SK-N-SH (cell line): Measurements from ENCODE around the gene COBL. TPM values are rescaled to one million over a fixed set of nuclear protein-coding genes. Genes with fewer than 3 reads are reported as not detected.

Experiments used
- CTCF ChIA-PET: fragments of 300-600, 350-600 bp; formaldehyde crosslinking; extraction: SDS; loops from one replicate; lab custom pipeline; 2021; lab: Yijun Ruan, JAX
- POLR2A ChIA-PET: fragments of 350-600 bp; sonication (Branson Sonifier 250); formaldehyde crosslinking; extraction: SDS; loops from one replicate; lab custom pipeline; 2020; ENCODE audit warnings: antibody characterized with exemption, inconsistent platforms; lab: Yijun Ruan, JAX
- DNase-seq: peaks from one replicate; pipeline ENCODE4 v3.0.0; 2012
- H2AFZ ChIP-seq: fragments of 200-600 bp; sonication (generic); 2 replicates; pipeline ENCODE4 v1.8.1; 2016; ENCODE audit warnings: antibody characterized with exemption, mild to moderate bottlenecking, low read depth
- H3F3A ChIP-seq: fragments of 200-600 bp; sonication (generic); replicated peaks from 2 replicates; pipeline ENCODE3; 2016; ENCODE audit warnings: antibody characterized with exemption, mild to moderate bottlenecking; ENCODE audit not compliant: insufficient read depth
- H3K27ac ChIP-seq, 2 experiments: fragments of 200-500 bp in 1 of 2; fragments of 200-600 bp in 1 of 2; sonication (Bioruptor generic) in 1 of 2; sonication (generic), shearing (Covaris generic) in 1 of 2; 2 replicates each; pipeline versions ENCODE4 v1.5.1 to v1.6.1; 2014 to 2016; ENCODE audit warnings: low read depth in 2 of 2, inconsistent platforms in 1 of 2, low read length in 1 of 2, mild to moderate bottlenecking in 1 of 2, mixed read lengths in 1 of 2
- H3K27me3 ChIP-seq: fragments of 200-600 bp; sonication (generic), shearing (Covaris generic); 2 replicates; pipeline ENCODE4 v1.6.1; 2016; ENCODE audit warnings: mixed run types; ENCODE audit not compliant: insufficient read depth
- H3K36me3 ChIP-seq, 2 experiments: fragments of 200-500 bp in 1 of 2; fragments of 200-600 bp in 1 of 2; sonication (Bioruptor generic) in 1 of 2; sonication (generic) in 1 of 2; replicated peaks in 1 of 2; 2 replicates each; pipeline versions ENCODE3 to v1.5.1; 2014 to 2016; ENCODE audit warnings: low read length in 1 of 2, mild to moderate bottlenecking in 1 of 2; ENCODE audit not compliant: insufficient read depth in 2 of 2, control insufficient read depth in 1 of 2
- H3K4me1 ChIP-seq, 2 experiments: fragments of 200-500 bp in 1 of 2; fragments of 200-600 bp in 1 of 2; sonication (Bioruptor generic) in 1 of 2; sonication (generic), shearing (Covaris generic) in 1 of 2; 2 replicates each; pipeline versions ENCODE4 v1.5.1 to v1.6.1; 2014 to 2016; ENCODE audit warnings: low read depth in 1 of 2, low read length in 1 of 2, mixed run types in 1 of 2; ENCODE audit not compliant: insufficient read depth in 2 of 2, control insufficient read depth in 1 of 2
- H3K4me2 ChIP-seq: fragments of 200-600 bp; sonication (generic), shearing (Covaris generic); 2 replicates; pipeline ENCODE4 v1.6.1; 2017; ENCODE audit warnings: mixed run types
- H3K4me3 ChIP-seq, 2 experiments: fragments of 200-500 bp in 1 of 2; fragments of 200-600 bp in 1 of 2; sonication (Bioruptor generic) in 1 of 2; sonication (generic), shearing (Covaris generic) in 1 of 2; 2 replicates each; pipeline versions ENCODE4 v1.5.1 to v1.8.1; 2014 to 2016; ENCODE audit warnings: low read depth in 2 of 2, inconsistent platforms in 1 of 2, low read length in 1 of 2, mild to moderate bottlenecking in 1 of 2, mixed read lengths in 1 of 2, moderate library complexity in 1 of 2
- H3K79me2 ChIP-seq: fragments of 200-600 bp; sonication (generic); 2 replicates; pipeline ENCODE4 v1.8.1; 2017; ENCODE audit warnings: mild to moderate bottlenecking; ENCODE audit not compliant: insufficient read depth
- H3K9ac ChIP-seq: fragments of 200-600 bp; sonication (generic); 2 replicates; pipeline ENCODE4 v1.6.1; 2017; ENCODE audit warnings: mixed run types
- H3K9me2 ChIP-seq: fragments of 200-600 bp; sonication (generic); 2 replicates; pipeline ENCODE4 v1.6.1; 2017; ENCODE audit warnings: mixed run types
- H3K9me3 ChIP-seq: fragments of 200-600 bp; sonication (generic); 2 replicates; pipeline ENCODE4 v1.6.1; 2017; ENCODE audit warnings: mixed run types, mild to moderate bottlenecking, moderate library complexity
- H4K20me1 ChIP-seq: fragments of 200-600 bp; sonication (generic); 2 replicates; pipeline ENCODE4 v1.6.1; 2017; ENCODE audit warnings: mild to moderate bottlenecking, mixed run types; ENCODE audit not compliant: insufficient read depth
- CHD2 ChIP-seq: fragments of 150-350 bp; IDR thresholded peaks from 2 replicates; pipeline ENCODE4 v1.6.1; 2018; ENCODE audit warnings: low read length; ENCODE audit not compliant: partially characterized antibody
- FOSL2 ChIP-seq: IDR thresholded peaks from 2 replicates; pipeline ENCODE4 v1.4.0; 2012; ENCODE audit warnings: low read depth, mild to moderate bottlenecking, moderate library complexity, borderline replicate concordance
- FOXJ3 ChIP-seq: sonication (generic); formaldehyde crosslinking; IDR thresholded peaks from 2 replicates; pipeline ENCODE4 v1.5.1; 2020; ENCODE audit warnings: mild to moderate bottlenecking, missing genetic modification reagents
- FOXM1 ChIP-seq: IDR thresholded peaks from 2 replicates; pipeline ENCODE4 v1.4.0; 2012; ENCODE audit warnings: low read depth, mild to moderate bottlenecking
- GABPA ChIP-seq: IDR thresholded peaks from 2 replicates; pipeline ENCODE4 v1.4.0; 2012; ENCODE audit warnings: low read depth, mild to moderate bottlenecking
- IRF3 ChIP-seq: fragments of 150-350 bp; IDR thresholded peaks from 2 replicates; pipeline ENCODE4 v1.6.1; 2016; ENCODE audit warnings: mild to moderate bottlenecking, low read depth, low read length
- JUND ChIP-seq: IDR thresholded peaks from 2 replicates; pipeline ENCODE4 v1.4.0; 2012
- MAX ChIP-seq: IDR thresholded peaks from 2 replicates; pipeline ENCODE4 v1.4.0; 2012; ENCODE audit warnings: low read depth
- MEF2A ChIP-seq: IDR thresholded peaks from 2 replicates; pipeline ENCODE4 v1.4.0; 2012; ENCODE audit warnings: low read depth, borderline replicate concordance
- NFIC ChIP-seq: IDR thresholded peaks from 2 replicates; pipeline ENCODE4 v1.4.0; 2012; ENCODE audit warnings: borderline replicate concordance
- POLR2AphosphoS5 ChIP-seq: IDR thresholded peaks from 2 replicates; pipeline ENCODE4 v1.6.1; 2012; ENCODE audit warnings: low read depth, low read length
- RAD21 ChIP-seq: IDR thresholded peaks from 2 replicates; pipeline ENCODE4 v1.6.1; 2012; ENCODE audit warnings: mild to moderate bottlenecking, low read length
- RFX5 ChIP-seq: IDR thresholded peaks from 2 replicates; pipeline ENCODE4 v1.6.1; 2012; ENCODE audit warnings: mild to moderate bottlenecking, improper control_type of control experiment, low read length
- TAF1 ChIP-seq: IDR thresholded peaks from 2 replicates; pipeline ENCODE4 v1.6.1; 2012; ENCODE audit warnings: low read depth, mild to moderate bottlenecking, low read length, moderate library complexity, borderline replicate concordance
- TEAD4 ChIP-seq: IDR thresholded peaks from 2 replicates; pipeline ENCODE4 v1.4.0; 2012; ENCODE audit warnings: mild to moderate bottlenecking, borderline replicate concordance; ENCODE audit not compliant: insufficient read depth
- USF1 ChIP-seq: IDR thresholded peaks from 2 replicates; pipeline ENCODE4 v1.4.0; 2012; ENCODE audit warnings: low read depth, borderline replicate concordance
- USF2 ChIP-seq: fragments of 150-350 bp; IDR thresholded peaks from 2 replicates; pipeline ENCODE4 v1.6.1; 2017; ENCODE audit warnings: antibody characterized with exemption, low read length, low read depth, borderline replicate concordance
- YY1 ChIP-seq: IDR thresholded peaks from 2 replicates; pipeline ENCODE4 v1.4.0; 2012; ENCODE audit warnings: low read depth, mild to moderate bottlenecking
- WGBS: methylation state at CpG from one replicate; pipeline ENCODE4 v1.1.6; 2017; ENCODE audit warnings: low lambda C conversion rate; 5-methylcytosine and 5-hydroxymethylcytosine counted together
- polyA plus RNA-seq, 3 experiments: library from polyadenylated mRNA; depleted of rRNA; stranded (reverse); fragments of >200 nt; gene quantifications; 2 replicates each; pipeline ENCODE4 v1.2.3, GENCODE V29; 2012

COBL gene
- polyA plus RNA-seq, 1 of the 3 experiments (the other 2 are of a cell fraction): under 0.01 TPM

GRCh38 chr7:51158211-51158610 is 158.4 kb downstream of the COBL start:
- no peak overlapping the region for H3K4me3 ChIP-seq
- no peak overlapping the region for H3K4me2 ChIP-seq
- no peak overlapping the region for H3K27ac ChIP-seq
- TF ChIP-seq FOXM1 (no peak), YY1 (no peak), POLR2AphosphoS5 (no peak), FOSL2 (no peak), RAD21 (no peak), TAF1 (no peak), USF2 (no peak), NFIC (no peak), FOXJ3 (CRISPR knock-in tag) (no peak), MEF2A (no peak), IRF3 (no peak), MAX (no peak), RFX5 (no peak), GABPA (no peak), JUND (no peak), CHD2 (no peak), TEAD4 (no peak), USF1 (no peak)
- peaks cover 40% of the 10 kb centered on the region for H3K27me3 ChIP-seq
- no peak for DNase-seq
- H2AFZ ChIP-seq: no peak overlapping the region
- H3F3A ChIP-seq: no peaks in the 10 kb centered on the region
- H3K9me3 ChIP-seq: no peaks in the 10 kb centered on the region
- no peaks in the 10 kb centered on the region for H3K9me2 ChIP-seq
- CTCF ChIA-PET: interaction anchor here (6.0 to 8.6 kb wide), 3 partner anchors 11 to 1065 kb away, joined by 108 to 379 read pairs (median 208); partner anchors contain the start of gene ZPBP
- no peaks in the 10 kb centered on the region for H3K36me3 ChIP-seq
- H4K20me1 ChIP-seq: no peaks in the 10 kb centered on the region
- H3K4me1 ChIP-seq: no peaks in the 10 kb centered on the region
- no peak overlapping the region for H3K9ac ChIP-seq
- POLR2A ChIA-PET: no interaction called here
- WGBS: 28% methylated on average over 8 of the region's 8 CpGs
- H3K79me2 ChIP-seq: no peaks in the 10 kb centered on the region
